ENCODE results near the gene SHANK1.

DNA sequence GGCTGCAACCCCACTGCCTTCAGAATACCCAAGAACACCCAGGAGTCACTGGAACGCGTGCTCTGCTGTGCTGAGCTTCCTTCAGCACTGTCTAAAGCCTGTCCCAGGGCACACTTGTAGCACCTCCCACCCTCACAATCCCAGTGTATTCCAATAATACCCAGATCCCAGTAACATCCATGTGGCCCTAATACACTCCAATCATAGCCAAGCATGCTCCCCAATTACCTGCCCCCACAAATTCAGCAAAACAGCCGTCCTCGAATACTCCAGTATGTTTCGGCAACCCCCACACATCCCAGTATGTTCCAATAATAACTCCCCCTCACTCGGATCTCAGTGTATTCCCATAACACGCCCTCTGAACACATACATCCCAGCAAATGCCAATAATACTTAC is 29.2 kb downstream of the SHANK1 start:
- TF ChIP-seq CTCF (IDR thresholded peaks at IDR 0.05) (no peak), POLR2A (IDR thresholded peaks at IDR 0.05) (no peak)
